ENCODE results near the gene ZNF117. TPM values are rescaled to one million over a fixed set of nuclear protein-coding genes. Genes with fewer than 3 reads are reported as not detected.

ZNF117 gene
- total RNA-seq, 1 donor from 2014 or later = 34.0 TPM

- Mint-ChIP-seq H3K36me3 (ENCODE audit: unreplicated experiment) (peaks cover 61% of the 10 kb centered on the region), H3K27ac (ENCODE audit: unreplicated experiment) (no peak overlapping the region), H3K4me1 (ENCODE audit: low read depth, unreplicated experiment) (peaks cover 11% of the 10 kb centered on the region), H3K4me3 (ENCODE audit: unreplicated experiment) (no peak overlapping the region), H3K27me3 (ENCODE audit: unreplicated experiment) (peaks cover 7% of the 10 kb centered on the region), H3K9me3 (ENCODE audit: unreplicated experiment) (peaks cover 26% of the 10 kb centered on the region)
- TF ChIP-seq, protein P1, sequence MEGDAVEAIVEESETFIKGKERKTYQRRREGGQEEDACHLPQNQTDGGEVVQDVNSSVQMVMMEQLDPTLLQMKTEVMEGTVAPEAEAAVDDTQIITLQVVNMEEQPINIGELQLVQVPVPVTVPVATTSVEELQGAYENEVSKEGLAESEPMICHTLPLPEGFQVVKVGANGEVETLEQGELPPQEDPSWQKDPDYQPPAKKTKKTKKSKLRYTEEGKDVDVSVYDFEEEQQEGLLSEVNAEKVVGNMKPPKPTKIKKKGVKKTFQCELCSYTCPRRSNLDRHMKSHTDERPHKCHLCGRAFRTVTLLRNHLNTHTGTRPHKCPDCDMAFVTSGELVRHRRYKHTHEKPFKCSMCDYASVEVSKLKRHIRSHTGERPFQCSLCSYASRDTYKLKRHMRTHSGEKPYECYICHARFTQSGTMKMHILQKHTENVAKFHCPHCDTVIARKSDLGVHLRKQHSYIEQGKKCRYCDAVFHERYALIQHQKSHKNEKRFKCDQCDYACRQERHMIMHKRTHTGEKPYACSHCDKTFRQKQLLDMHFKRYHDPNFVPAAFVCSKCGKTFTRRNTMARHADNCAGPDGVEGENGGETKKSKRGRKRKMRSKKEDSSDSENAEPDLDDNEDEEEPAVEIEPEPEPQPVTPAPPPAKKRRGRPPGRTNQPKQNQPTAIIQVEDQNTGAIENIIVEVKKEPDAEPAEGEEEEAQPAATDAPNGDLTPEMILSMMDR (IDR thresholded peaks at IDR 0.05; ENCODE audit: partially characterized antibody, unreplicated experiment) = no peak
- no peak for DNase-seq
Observed at GRCh38 chr7:65001291-65001814, 10.5 kb upstream of the ZNF117 start.

DNA sequence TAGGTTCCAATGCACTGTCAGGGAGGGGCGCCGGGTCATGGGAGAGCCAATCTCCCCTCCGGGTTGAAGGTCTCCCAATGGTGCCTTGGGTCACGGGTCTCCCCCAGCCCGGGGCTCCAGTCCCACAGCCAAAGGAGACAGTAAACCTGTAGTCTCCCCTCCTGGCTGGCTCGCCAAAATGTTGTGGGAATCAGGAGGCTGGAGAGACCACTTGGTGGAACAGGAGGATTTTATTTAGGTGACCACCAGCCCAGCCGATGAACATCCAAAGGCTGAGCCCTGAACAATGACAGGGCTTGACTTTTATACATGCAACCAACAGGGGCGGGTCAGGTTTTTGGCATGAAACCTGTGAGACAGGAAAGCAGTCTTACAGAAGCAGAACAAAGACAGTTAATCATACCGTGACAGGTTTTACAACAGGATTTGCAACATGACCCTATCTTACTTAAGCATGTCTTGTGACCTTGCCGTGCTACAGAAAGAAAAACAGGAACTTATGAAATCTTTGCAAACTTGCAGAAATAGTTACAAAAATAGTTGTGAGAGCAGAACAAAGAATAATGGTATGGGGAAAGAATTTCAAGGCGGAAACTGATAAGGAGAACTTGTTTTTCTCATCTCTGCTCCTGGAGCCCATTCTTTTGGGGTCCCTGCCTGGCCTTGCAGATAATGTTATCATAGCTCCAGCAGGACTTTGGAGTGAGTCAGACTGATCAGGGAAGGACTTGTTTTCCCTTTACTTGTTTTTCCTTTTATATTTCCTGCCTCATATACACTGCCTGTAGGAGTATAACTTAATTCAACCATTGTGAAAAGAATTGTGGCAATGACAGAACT lies 8.5 kb upstream of the ZNF117 start:
- TF ChIP-seq, protein P1 (IDR thresholded peaks at IDR 0.05; ENCODE audit: partially characterized antibody, unreplicated experiment) = no peak
- Mint-ChIP-seq H3K9me3 (ENCODE audit: unreplicated experiment) (peaks cover 28% of the 10 kb centered on the region), H3K36me3 (ENCODE audit: unreplicated experiment) (peaks cover 74% of the 10 kb centered on the region), H3K4me3 (ENCODE audit: unreplicated experiment) (no peak overlapping the region), H3K27ac (ENCODE audit: unreplicated experiment) (no peak overlapping the region), H3K27me3 (ENCODE audit: unreplicated experiment) (peaks cover 7% of the 10 kb centered on the region), H3K4me1 (ENCODE audit: low read depth, unreplicated experiment) (peaks cover under 1% of the 10 kb centered on the region)
- no peak for DNase-seq

DNA sequence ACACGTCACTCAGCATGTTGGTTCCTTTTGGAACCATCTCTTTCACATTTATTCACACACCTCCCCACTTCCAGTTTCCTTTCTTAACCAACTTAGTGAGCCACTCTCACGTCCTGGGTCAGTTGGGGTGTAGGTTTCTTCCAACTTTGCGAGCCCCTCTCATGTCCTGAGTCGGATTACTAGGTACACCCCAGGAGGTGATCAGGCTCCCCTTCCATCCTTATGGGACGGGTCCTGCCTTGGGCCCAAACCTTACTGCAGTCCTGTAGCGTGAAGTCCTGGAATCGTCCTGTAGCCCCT lies 8.0 kb upstream of the ZNF117 start:
- peaks cover 7% of the 10 kb centered on the region for H3K27me3 Mint-ChIP-seq (ENCODE audit: unreplicated experiment)
- H3K36me3 Mint-ChIP-seq (ENCODE audit: unreplicated experiment) = peaks cover 79% of the 10 kb centered on the region
- no peak for DNase-seq
- H3K4me1 Mint-ChIP-seq (ENCODE audit: low read depth, unreplicated experiment) = no peaks in the 10 kb centered on the region
- H3K9me3 Mint-ChIP-seq (ENCODE audit: unreplicated experiment) = peaks cover 30% of the 10 kb centered on the region
- TF ChIP-seq, protein P1 (IDR thresholded peaks at IDR 0.05; ENCODE audit: partially characterized antibody, unreplicated experiment) = no peak
- no peak overlapping the region for H3K27ac Mint-ChIP-seq (ENCODE audit: unreplicated experiment)
- no peak overlapping the region for H3K4me3 Mint-ChIP-seq (ENCODE audit: unreplicated experiment)

DNA sequence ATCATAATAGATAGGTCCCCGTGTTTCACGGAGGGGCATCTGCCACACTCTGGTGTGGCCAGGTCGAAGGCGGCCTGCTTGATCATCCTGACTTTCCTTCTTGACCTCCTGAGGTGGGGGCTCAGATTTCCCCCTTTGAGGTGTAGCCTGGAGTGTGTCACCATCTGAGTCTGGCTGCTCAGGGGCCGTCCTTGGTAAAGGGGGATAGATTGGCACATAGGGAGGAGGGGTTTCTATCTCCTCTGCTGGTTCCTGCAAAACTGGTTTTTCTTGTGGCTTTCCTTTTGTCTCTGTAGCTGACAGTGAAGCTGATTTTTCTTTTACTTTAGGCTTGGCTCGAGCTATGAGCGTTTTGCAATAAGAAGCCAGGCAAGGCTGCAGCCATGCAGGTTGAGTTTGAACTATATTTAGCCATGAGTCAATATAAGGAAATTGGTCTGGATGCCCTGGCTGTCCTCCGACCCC lies 7.1 kb upstream of the ZNF117 start:
- peaks cover 80% of the 10 kb centered on the region for H3K36me3 Mint-ChIP-seq (ENCODE audit: unreplicated experiment)
- no peak for DNase-seq
- TF ChIP-seq, protein P1 (IDR thresholded peaks at IDR 0.05; ENCODE audit: partially characterized antibody, unreplicated experiment) = no peak
- H3K4me3 Mint-ChIP-seq (ENCODE audit: unreplicated experiment) = no peak overlapping the region
- no peak overlapping the region for H3K27ac Mint-ChIP-seq (ENCODE audit: unreplicated experiment)
- no peaks in the 10 kb centered on the region for H3K4me1 Mint-ChIP-seq (ENCODE audit: low read depth, unreplicated experiment)
- peaks cover 32% of the 10 kb centered on the region for H3K9me3 Mint-ChIP-seq (ENCODE audit: unreplicated experiment)
- peaks cover 7% of the 10 kb centered on the region for H3K27me3 Mint-ChIP-seq (ENCODE audit: unreplicated experiment)

Measured in glutamatergic neuron (in vitro differentiated cells).